Adrenal gland (tissue), 5 donors: ENCODE results near the gene OR7A10.

Source experiments
- CTCF ChIP-seq, 6 experiments: fragments of 450-650 bp in 4 of 6; fragments of 200-600 bp in 2 of 6; sonication (generic) in 1 of 6; IDR thresholded peaks; 1 replicate in 5 of 6; 2 replicates in 1 of 6; pipeline versions ENCODE4 v1.5.1 to v1.8.0; 2016 to 2021; ENCODE audit warnings: antibody characterized with exemption in 6 of 6, mild to moderate bottlenecking in 2 of 6, moderate library complexity in 1 of 6
- POLR2A ChIP-seq, 2 donors: fragments of 450-650 bp; IDR thresholded peaks; one replicate each; pipeline ENCODE4 v1.6.1; 2017; ENCODE audit warnings: antibody characterized with exemption in 2 of 2, mild to moderate bottlenecking in 2 of 2, moderate library complexity in 1 of 2
- donor health status: DM: no; HTN: no; CAD: no.

- TF ChIP-seq CTCF (IDR thresholded peaks at IDR 0.05) = no peak
- TF ChIP-seq POLR2A (IDR thresholded peaks at IDR 0.05) = no peak
These were observed 22.7 kb downstream of the OR7A10 start for GRCh38 chr19:14826006-14826405.
